CD14-positive monocyte (primary cell): ENCODE measurements around the gene RHOF. TPM values are rescaled to one million over a fixed set of nuclear protein-coding genes. Genes with fewer than 3 reads are reported as not detected.

Source experiments
- DNase-seq, 3 donors: peaks; one replicate each; pipeline ENCODE4 v3.0.0-alpha.2; 2011 to 2022
- H2AFZ ChIP-seq: 2 replicates; pipeline ENCODE4 v1.6.0; 2012; ENCODE audit warnings: mild to moderate bottlenecking, low read depth, low read length, inconsistent platforms; ENCODE audit not compliant: insufficient read depth, poor library complexity, severe bottlenecking
- H3K27ac ChIP-seq, 2 donors: 1 replicate in 1 of 2; 2 replicates in 1 of 2; pipeline ENCODE4 v1.5.1; 2012 to 2013; ENCODE audit warnings: low read length in 2 of 2, control low read depth in 1 of 2, inconsistent platforms in 1 of 2, low read depth in 1 of 2, mild to moderate bottlenecking in 1 of 2
- H3K27me3 ChIP-seq, 2 donors: one replicate each; pipeline versions ENCODE4 v1.6.0 to v1.6.1; 2011 to 2013; ENCODE audit warnings: low read length in 2 of 2; ENCODE audit not compliant: control insufficient read depth in 2 of 2, insufficient read depth in 2 of 2
- H3K36me3 ChIP-seq, 2 donors: replicated peaks in 1 of 2; 1 replicate in 1 of 2; 2 replicates in 1 of 2; pipeline versions ENCODE4 v1.5.1 to v1.6.1; 2012 to 2013; ENCODE audit warnings: low read length in 2 of 2, control low read depth in 1 of 2, inconsistent platforms in 1 of 2, mild to moderate bottlenecking in 1 of 2; ENCODE audit not compliant: insufficient read depth in 2 of 2, control insufficient read depth in 1 of 2
- H3K4me1 ChIP-seq, 2 donors: 1 replicate in 1 of 2; 2 replicates in 1 of 2; pipeline versions ENCODE4 v1.5.1 to v1.6.1; 2012 to 2013; ENCODE audit warnings: low read length in 2 of 2, control low read depth in 1 of 2, inconsistent platforms in 1 of 2, mild to moderate bottlenecking in 1 of 2, moderate library complexity in 1 of 2; ENCODE audit not compliant: insufficient read depth in 2 of 2, control insufficient read depth in 1 of 2
- H3K4me2 ChIP-seq: replicated peaks from 2 replicates; pipeline ENCODE3; 2012; ENCODE audit warnings: low read length, moderate library complexity, mild to moderate bottlenecking; ENCODE audit not compliant: poor library complexity, severe bottlenecking; ENCODE audit errors: extremely low read depth
- H3K4me3 ChIP-seq, 3 experiments: fragments of 200-600 bp in 1 of 3; sonication (generic) in 1 of 3; replicated peaks in 1 of 3; 1 replicate in 2 of 3; 2 replicates in 1 of 3; pipeline ENCODE4 v1.5.1; 2011 to 2013; ENCODE audit warnings: low read length in 3 of 3, mild to moderate bottlenecking in 3 of 3, control low read depth in 2 of 3, low read depth in 2 of 3, inconsistent platforms in 1 of 3, moderate library complexity in 1 of 3
- H3K79me2 ChIP-seq: 2 replicates; pipeline ENCODE4 v1.6.0; 2012; ENCODE audit warnings: mild to moderate bottlenecking, control low read depth, inconsistent platforms, low read length, moderate library complexity; ENCODE audit not compliant: insufficient read depth
- H3K9ac ChIP-seq: 2 replicates; pipeline ENCODE4 v1.6.0; 2017; ENCODE audit warnings: low read length, mild to moderate bottlenecking; ENCODE audit not compliant: insufficient read depth, poor library complexity, severe bottlenecking
- H3K9me3 ChIP-seq, 2 donors: replicated peaks in 1 of 2; 1 replicate in 1 of 2; 2 replicates in 1 of 2; pipeline versions ENCODE4 v1.5.1 to v1.6.1; 2012 to 2013; ENCODE audit warnings: low read length in 2 of 2, control low read depth in 1 of 2; ENCODE audit not compliant: control insufficient read depth in 1 of 2, insufficient read depth in 1 of 2
- H4K20me1 ChIP-seq: 2 replicates; pipeline ENCODE4 v1.6.0; 2012; ENCODE audit warnings: mild to moderate bottlenecking, low read length, control low read depth, moderate library complexity; ENCODE audit not compliant: insufficient read depth
- H3K27ac Mint-ChIP-seq, 7 donors: one replicate each; pipeline ENCODE4 v1.8.0; 2020; ENCODE audit warnings: mild to moderate bottlenecking in 7 of 7, mixed read lengths in 7 of 7, moderate library complexity in 6 of 7, inconsistent platforms in 2 of 7
- H3K27me3 Mint-ChIP-seq, 3 donors: one replicate each; pipeline ENCODE4 v1.8.0; 2021 to 2022; ENCODE audit warnings: low read depth in 3 of 3, mild to moderate bottlenecking in 3 of 3, mixed read lengths in 3 of 3, moderate library complexity in 3 of 3, inconsistent platforms in 1 of 3
- H3K36me3 Mint-ChIP-seq, 2 donors: one replicate each; pipeline ENCODE4 v1.8.0; 2020; ENCODE audit warnings: mixed read lengths in 2 of 2, inconsistent platforms in 1 of 2, mild to moderate bottlenecking in 1 of 2
- H3K4me1 Mint-ChIP-seq: one replicate; pipeline ENCODE4 v1.8.0; 2020; ENCODE audit warnings: mild to moderate bottlenecking, mixed read lengths
- H3K4me3 Mint-ChIP-seq, 2 donors: one replicate each; pipeline ENCODE4 v1.8.0; 2020; ENCODE audit warnings: mild to moderate bottlenecking in 2 of 2, mixed read lengths in 2 of 2, moderate library complexity in 1 of 2
- H3K9me3 Mint-ChIP-seq, 7 donors: one replicate each; pipeline ENCODE4 v1.8.0; 2020 to 2022; ENCODE audit warnings: mixed read lengths in 7 of 7, mild to moderate bottlenecking in 6 of 7, moderate library complexity in 6 of 7, inconsistent platforms in 2 of 7
- CTCF ChIP-seq: fragments of 200-600 bp; IDR thresholded peaks from one replicate; pipeline ENCODE4 v1.8.0; 2022; ENCODE audit warnings: antibody characterized with exemption, mild to moderate bottlenecking
- WGBS: methylation state at CpG from one replicate; pipeline ENCODE4 v1.1.5; 2013; ENCODE audit warnings: missing lambda C conversion rate; ENCODE audit not compliant: insufficient coverage; 5-methylcytosine and 5-hydroxymethylcytosine counted together
- intact Hi-C, 2 donors: fragments of 100-400 bp; cut with micrococcal nuclease; formaldehyde crosslinking; loops; one replicate each; pipeline versions ENCODE4 v1.15.0 to v1.15.1; 2023
- polyA plus RNA-seq, 3 donors: library from polyadenylated mRNA; depleted of rRNA in 1 of 3; unstranded in 2 of 3; stranded (reverse) in 1 of 3; fragments of 300-500 nt in 2 of 3; fragments of >200 nt in 1 of 3; fragmentation: Illumina TruSeq in 2 of 3; gene quantifications; 1 replicate in 2 of 3; 2 replicates in 1 of 3; pipeline ENCODE4 v1.2.3, GENCODE V29; 2012 to 2021

RHOF gene
- polyA plus RNA-seq, 3 donors: 7.1 to 25.9 (median 13.6) TPM

DNA sequence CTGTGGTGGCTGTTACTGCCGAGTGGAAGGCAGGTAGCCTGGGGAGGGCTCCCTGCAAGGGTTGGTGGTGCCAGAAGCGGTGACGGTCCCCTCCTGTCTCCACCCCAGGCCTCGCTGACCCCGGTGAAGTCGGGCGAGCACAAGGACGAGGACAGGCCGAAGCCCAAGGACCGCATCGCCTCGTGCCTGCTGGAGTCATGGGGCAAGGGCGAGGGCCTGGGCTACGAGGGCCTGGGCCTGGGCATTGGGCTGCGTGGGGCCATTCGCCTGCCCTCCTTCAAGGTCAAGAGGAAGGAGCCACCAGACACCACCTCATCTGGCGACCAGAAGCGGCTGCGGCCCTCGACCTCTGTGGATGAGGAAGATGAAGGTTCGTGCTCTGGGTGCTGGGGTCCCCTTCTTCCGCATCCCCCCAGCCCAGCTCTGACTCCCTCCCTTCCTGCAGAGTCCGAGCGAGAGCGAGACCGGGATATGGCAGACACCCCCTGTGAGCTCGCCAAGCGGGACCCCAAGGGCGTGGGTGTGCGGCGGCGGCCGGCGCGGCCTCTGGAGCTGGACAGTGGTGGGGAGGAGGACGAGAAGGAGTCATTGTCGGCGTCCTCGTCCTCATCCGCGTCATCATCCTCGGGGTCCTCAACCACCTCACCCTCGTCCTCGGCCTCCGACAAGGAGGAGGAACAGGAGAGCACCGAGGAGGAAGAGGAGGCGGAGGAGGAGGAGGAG is 23.6 kb upstream of the RHOF start:
- Mint-ChIP-seq H3K4me1 (peaks cover 18% of the 10 kb centered on the region), H3K9me3 (no peaks in the 10 kb centered on the region), H3K27ac (peak overlapping the region in 1 of 7 donors; percentile 30), H3K4me3 (no peak overlapping the region), H3K27me3 (peaks cover 0 to 2% (median 0%) of the 10 kb centered on the region in 3 donors), H3K36me3 (peaks cover 57 to 77% of the 10 kb centered on the region in 2 donors)
- Histone ChIP-seq H3K4me1 (peaks cover 20% of the 10 kb centered on the region in 2 donors), H3K4me2 (no peak overlapping the region), H2AFZ (no peak overlapping the region), H3K27me3 (no peaks in the 10 kb centered on the region), H3K27ac (no peak overlapping the region), H4K20me1 (peaks cover 93% of the 10 kb centered on the region), H3K9ac (no peak overlapping the region), H3K9me3 (no peaks in the 10 kb centered on the region), H3K36me3 (peaks cover 65 to 76% of the 10 kb centered on the region in 2 donors), H3K79me2 (peaks cover 83% of the 10 kb centered on the region), H3K4me3 (no peak overlapping the region)
- WGBS: over 99% methylated on average over 15 of the region's 47 CpGs
- TF ChIP-seq CTCF: no peak
- no peak for DNase-seq
- intact Hi-C loops: no loop called here

DNA sequence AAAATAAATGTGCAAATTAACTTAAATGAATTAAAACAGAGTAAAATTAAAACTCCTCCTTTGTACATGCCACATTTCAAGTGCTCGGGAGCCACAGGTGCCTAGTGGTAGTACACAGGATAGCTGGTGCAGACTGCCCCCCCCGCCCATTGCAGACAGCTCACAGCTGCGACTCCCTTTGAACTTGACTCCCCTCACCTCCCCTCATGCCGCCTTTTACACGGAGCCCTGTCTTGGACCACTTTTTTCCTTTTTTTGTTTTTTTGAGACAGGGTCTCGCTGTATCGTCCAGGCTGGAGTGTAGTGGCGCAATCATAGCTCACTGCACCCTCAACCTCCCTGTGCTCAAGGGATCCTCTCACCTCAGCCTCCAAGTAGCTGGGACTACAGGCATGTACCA is 21.8 kb upstream of the RHOF start:
- TF ChIP-seq CTCF: no peak
- peaks cover 89% of the 10 kb centered on the region for H3K79me2 ChIP-seq
- intact Hi-C loops: no loop called here

More for the DNA sequence above, 21.8 kb upstream of the RHOF start:
- peaks cover 0 to 2% (median 0%) of the 10 kb centered on the region in 3 donors for H3K27me3 Mint-ChIP-seq
- no peak overlapping the region for H3K4me2 ChIP-seq
- peaks cover 36 to 38% of the 10 kb centered on the region in 2 donors for H3K4me1 ChIP-seq
- peaks cover 93% of the 10 kb centered on the region for H4K20me1 ChIP-seq
- no peak overlapping the region for H2AFZ ChIP-seq
- H3K9me3 ChIP-seq: no peaks in the 10 kb centered on the region
- H3K4me1 Mint-ChIP-seq: peaks cover 34% of the 10 kb centered on the region
- H3K9ac ChIP-seq: no peak overlapping the region
- no peak for DNase-seq
- H3K4me3 ChIP-seq: no peak overlapping the region
- H3K27me3 ChIP-seq: no peaks in the 10 kb centered on the region
- H3K36me3 ChIP-seq: peaks cover 60 to 68% of the 10 kb centered on the region in 2 donors
- H3K9me3 Mint-ChIP-seq: no peaks in the 10 kb centered on the region
- H3K36me3 Mint-ChIP-seq: peaks cover 53 to 69% of the 10 kb centered on the region in 2 donors
- no peak overlapping the region for H3K4me3 Mint-ChIP-seq
- H3K27ac ChIP-seq: no peak overlapping the region
- 92% methylated on average over 5 of the region's 8 CpGs for WGBS
- peak overlapping the region in 2 of 7 donors; percentile 64 to 74 for H3K27ac Mint-ChIP-seq
